H1 (cell line): ENCODE data around the gene VPS18. TPM values are rescaled to one million over a fixed set of nuclear protein-coding genes. Genes with fewer than 3 reads are reported as not detected.

Experiments
- EGR1 ChIP-seq: IDR thresholded peaks from 2 replicates; pipeline ENCODE4 v1.6.1; 2011; ENCODE audit warnings: low read depth, low read length, borderline replicate concordance
- TCF12 ChIP-seq: IDR thresholded peaks from 2 replicates; pipeline ENCODE4 v1.6.1; 2011; ENCODE audit warnings: low read depth, mild to moderate bottlenecking, low read length
- polyA plus RNA-seq, 7 experiments: library from polyadenylated mRNA; depleted of rRNA in 3 of 7; stranded (reverse) in 5 of 7; unstranded in 2 of 7; fragments of >200 nt in 5 of 7; fragments of 200-250 nt in 2 of 7; gene quantifications; 1 replicate in 5 of 7; 2 replicates in 1 of 7; 4 replicates in 1 of 7; pipeline versions ENCODE4 v1.2.1 to v1.2.3, GENCODE V29; 2011 to 2013; ENCODE audit warnings: missing spikeins in 2 of 7, mixed read lengths in 2 of 7
- total RNA-seq: library from RNA; stranded (reverse); fragmentation: NEBNext Ultra II Directional; extraction: Animal tissue kit (Norgen Biotek cat#: 25700); gene quantifications from 2 replicates; pipeline ENCODE4 v1.2.1, GENCODE V29; 2021

VPS18 gene
- total and polyA plus RNA-seq, 2 of the 8 experiments (the other 6 are each of a cell fraction or from before 2014, with no cell fraction given): 28.9 to 32.7 TPM

DNA sequence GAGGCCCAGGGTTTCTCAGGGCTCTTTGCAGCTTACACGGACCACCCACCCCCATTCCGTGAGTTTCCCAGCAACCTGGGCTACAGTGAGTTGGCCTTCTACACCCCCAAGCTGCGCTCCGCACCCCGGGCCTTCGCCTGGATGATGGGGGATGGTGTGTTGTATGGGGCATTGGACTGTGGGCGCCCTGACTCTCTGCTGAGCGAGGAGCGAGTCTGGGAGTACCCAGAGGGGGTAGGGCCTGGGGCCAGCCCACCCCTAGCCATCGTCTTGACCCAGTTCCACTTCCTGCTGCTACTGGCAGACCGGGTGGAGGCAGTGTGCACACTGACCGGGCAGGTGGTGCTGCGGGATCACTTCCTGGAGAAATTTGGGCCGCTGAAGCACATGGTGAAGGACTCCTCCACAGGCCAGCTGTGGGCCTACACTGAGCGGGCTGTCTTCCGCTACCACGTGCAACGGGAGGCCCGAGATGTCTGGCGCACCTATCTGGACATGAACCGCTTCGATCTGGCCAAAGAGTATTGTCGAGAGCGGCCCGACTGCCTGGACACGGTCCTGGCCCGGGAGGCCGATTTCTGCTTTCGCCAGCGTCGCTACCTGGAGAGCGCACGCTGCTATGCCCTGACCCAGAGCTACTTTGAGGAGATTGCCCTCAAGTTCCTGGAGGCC, 5.4 kb downstream of the VPS18 start (continued):
- TF ChIP-seq EGR1: no peak
- no peak for TF ChIP-seq TCF12
- TF ChIP-seq, all 59 proteins: peak for 0
